ENCODE results near the gene CTSS.
"Not testable (repeated sequence)": the region's sequence is repeated elsewhere in the genome, so short reads cannot be mapped to it uniquely, and the experiment has no call there.

Gene CTSS

GRCh38 chr1:150765296-150765976, at the start of gene CTSS:
Gene CTSS, minus strand, starts transcription at chr1:150765778. Its CDS starts 1,015 bp downstream, at chr1:150764763.
- peak; percentile 14 for DNase-seq (ENCODE audit: low read depth)

DNA sequence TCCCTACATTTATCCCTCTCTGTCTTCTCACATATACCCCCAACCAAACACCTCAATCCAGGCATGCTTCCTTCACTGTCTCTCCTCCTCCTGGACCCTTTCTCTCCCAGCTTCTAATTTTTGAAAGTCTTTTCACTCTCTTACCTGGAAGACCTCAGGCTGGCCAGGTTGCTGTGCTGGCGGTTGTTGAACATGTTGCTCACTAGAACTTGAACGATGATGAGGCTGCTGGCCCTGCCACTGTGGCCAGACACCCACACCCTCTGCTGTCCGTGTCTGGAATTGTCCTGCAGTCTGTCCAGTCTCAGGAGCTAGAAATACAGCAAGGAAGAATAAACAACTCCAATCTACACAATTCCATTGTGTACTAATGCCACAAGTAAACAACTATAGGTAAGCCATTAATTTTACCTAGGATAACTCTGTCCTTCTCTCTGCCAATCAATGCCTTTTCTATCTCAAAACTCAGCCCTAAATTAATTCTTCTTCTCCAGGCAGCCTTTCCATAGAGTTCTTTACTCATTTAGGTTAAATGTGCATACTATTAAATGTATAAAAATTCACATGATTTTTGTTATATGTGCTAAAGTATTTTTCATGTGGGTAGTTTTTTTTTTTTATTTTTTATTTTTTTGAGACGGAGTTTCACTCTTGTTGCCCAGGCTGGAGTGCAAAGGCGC, 47.6 kb upstream of the CTSS start:
- DNase-seq (ENCODE audit: low read depth): no peak

DNA sequence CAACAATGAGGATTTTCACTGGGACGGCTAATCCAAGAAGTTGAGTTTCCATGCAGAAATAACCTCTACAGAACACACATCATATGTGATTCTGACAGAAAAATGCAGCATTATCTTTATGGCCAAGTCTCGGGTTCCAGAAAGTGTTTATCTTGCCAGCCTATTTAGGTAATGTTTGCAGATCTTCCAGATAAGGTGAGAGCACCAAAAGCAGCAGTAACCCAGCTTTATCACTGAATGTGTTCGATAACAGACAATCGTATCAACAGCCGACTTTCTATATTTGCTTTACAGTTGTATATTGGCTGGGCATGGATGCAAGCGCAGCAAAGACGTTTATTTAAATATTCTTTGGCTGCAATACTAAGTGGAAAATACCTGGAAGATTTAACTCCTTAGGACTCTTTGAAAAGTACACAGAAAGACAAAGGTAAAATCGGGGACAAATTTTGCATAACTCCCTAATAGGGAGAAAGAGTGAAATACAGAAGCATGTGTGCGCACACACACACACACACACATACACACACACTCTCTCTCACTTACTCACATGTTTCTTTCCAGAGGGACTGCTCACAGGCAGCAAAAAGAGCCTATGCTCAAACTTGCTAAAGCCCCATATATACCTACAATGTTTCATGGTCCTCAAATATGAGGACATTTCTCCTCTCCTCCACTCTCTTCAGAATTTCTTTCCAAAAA, 45.5 kb upstream of the CTSS start:
- DNase-seq (ENCODE audit: low read depth): no peak

DNA sequence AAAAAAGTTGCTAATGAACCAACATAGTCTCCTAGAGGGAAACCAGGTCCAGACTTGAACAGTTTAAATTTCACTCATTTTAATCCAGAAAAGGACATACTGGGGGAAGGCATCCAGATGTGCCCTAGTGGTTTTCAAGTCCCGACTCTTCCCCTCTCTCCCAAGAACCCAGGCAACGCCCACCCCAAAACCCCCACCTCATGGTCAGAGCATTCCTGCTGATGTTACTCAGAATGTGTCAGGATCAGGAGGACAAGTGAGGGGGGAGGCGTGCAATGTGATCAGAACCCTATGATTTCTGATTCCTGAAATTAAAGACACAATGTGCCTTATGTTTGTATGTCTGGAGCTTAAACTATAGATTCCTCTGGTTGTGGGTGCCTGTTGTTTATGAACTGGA, 44.1 kb upstream of the CTSS start:
- DNase-seq (ENCODE audit: low read depth): peak; percentile 46

DNA sequence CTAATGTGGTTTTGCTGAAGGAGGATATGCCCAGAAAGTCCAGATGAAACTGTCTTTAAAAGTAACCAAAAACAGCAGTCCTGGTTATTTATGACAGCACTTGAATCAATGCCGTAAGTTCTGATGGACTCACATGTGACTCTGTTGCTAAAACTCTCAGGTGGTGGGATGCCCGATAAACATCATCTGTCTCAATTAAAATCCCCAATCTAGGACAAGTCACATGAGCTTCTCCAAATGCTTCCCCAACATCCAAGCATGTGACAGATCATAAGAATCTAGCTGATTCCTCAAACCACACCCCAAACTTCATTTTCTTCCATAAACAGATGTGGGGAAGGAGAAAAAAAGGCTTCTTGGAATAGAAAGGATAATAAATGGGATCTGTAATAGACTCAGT, 43.3 kb upstream of the CTSS start:
- DNase-seq (ENCODE audit: low read depth): no peak

GRCh38 chr1:150808121-150808520, 42.5 kb upstream of the CTSS start, which contains the start of gene CTSK:
Gene CTSK, minus strand, starts transcription at chr1:150808260. Its CDS starts 1,455 bp downstream, at chr1:150806805.
- no peak for DNase-seq (ENCODE audit: low read depth)

DNA sequence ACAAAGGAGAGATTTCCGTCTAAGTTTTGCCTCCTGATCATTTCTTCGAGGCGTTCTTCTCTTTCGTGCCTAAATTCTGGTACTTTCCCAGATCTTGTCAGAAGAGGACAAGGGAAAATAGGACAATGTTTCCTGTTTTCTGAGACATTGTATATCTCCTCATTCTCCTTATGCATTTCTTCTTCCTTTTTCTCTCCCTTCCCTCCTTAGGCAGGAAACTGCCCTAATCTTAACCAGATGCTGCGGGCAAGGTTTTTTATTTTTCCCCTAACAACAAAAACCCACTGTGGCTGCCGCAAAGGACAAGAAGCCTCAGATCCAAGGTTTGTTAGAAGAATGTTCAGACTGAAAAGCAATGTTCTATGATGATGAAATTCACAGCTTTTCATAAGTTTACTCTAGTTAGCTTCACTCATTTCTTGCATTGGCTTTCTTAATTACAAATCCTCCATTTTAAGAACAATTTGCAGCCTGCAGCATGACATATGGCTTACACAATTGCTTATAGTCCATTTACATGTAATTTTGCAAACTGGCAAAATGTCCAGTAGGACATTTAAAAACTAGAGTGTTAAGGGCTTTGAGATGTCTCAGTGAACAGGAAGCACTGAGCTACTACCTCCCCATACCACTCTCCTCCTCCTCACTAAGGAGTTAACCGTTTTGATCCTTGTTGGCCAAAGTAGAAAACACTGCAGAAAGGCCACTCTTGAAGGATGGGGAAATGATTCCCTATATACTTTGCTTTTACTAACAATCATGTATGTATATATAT, 41.9 kb upstream of the CTSS start:
- no peak for DNase-seq (ENCODE audit: low read depth)

DNA sequence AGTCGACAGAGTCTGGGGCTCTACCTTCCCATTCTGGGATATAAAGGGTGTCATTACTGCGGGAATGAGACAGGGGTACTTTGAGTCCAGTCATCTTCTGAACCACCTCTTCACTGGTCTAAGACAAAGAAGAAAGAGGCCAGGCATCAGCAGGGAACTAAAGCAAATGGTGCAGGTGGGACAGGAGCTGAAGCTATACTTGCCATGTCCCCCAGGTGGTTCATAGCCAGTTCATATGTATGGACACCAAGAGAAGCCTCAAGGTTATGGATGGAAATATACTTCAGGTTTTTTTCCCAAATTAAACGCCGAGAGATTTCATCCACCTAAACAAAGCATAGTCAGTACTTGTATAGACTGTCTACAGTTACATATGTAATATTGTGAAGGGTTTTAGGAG, 40.3 kb upstream of the CTSS start:
- DNase-seq (ENCODE audit: low read depth): no peak

GRCh38 chr1:150804671-150805070, 39.1 kb upstream of the CTSS start:
- DNase-seq (ENCODE audit: low read depth): no peak

DNA sequence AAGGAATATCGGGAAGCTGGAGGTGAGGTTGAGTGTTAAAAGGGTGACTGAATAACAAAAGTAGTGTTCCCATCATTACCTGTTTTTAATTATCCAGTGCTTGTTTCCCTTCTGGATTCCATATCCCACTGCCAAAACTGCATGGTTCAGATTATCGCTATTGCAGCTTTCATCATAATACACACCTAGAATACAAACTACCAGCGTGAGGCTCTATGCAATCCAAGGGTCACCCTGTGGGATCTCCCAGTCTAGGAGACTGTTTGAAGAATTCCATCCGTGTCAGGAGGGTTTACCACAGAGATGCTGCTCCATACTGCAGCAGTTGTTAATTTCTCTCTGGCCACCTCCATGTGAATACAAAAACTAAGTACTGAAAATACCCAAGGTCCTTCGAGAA, 33.5 kb upstream of the CTSS start:
- DNase-seq (ENCODE audit: low read depth): no peak

- DNase-seq (ENCODE audit: low read depth): no peak
Measured at GRCh38 chr1:150798525-150798924, 32.9 kb upstream of the CTSS start.

DNA sequence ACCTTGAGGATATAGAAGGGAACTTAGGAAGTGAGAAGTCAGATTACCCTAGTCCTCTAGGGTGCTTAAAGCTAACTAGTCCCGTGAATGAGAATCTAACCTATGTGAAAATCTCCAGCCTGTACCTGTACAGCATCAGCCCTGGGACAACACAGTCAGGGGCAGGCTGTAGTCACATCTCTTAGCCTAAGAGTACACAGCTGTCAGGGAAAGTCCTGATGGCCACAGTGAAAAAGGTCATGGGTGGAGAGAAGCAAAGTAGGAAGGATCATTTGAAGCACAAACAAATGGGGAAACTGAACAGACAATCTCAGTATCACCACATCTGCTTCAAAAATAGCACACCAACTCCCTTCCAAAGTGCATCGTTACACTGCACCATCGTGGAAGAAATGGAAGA, 30.8 kb upstream of the CTSS start:
- DNase-seq (ENCODE audit: low read depth): no peak

- not testable (repeated sequence) for DNase-seq (ENCODE audit: low read depth)
Measured at GRCh38 chr1:150793778-150794177, 28.2 kb upstream of the CTSS start.

DNA sequence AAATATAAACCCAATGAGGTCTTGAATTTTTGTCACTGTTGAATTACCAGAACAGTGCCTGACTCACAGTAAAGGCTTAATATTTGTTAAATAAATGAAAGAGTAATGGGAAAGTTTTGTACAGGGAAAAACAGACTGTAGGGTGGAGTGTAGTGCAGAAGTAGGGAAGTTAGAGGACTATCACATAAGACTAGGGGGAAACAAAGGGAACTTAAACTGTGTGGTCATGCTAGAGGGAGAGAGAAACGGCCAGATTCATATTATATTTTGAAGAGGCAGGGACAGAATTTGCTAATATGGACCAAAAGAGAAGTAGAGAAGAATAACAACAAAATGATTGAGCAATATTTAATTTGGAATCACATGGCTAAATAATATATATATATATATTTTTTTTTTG, 27.6 kb upstream of the CTSS start:
- DNase-seq (ENCODE audit: low read depth): no peak

- no peak for DNase-seq (ENCODE audit: low read depth)
Measured at GRCh38 chr1:150791585-150791984, 26.0 kb upstream of the CTSS start.

DNA sequence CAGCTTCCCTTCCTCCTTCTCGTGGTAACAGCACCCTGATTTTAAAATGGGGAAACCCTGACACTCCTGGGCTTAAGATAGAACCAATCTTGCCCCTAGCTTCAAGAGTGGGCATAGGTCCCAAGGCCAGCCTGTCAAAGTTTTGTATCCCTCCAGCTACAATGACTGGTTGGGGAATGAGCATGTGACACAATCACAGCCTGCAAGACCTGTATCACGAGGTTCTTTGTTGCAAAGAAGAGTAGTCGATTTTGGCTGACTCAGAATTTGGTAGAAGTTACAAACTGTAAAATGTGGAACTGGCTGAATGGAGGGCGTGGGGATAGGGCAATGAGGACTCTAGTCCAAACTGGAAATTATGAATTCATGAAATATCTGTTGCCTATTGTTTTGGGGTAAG, 23.8 kb upstream of the CTSS start:
- no peak for DNase-seq (ENCODE audit: low read depth)

GRCh38 chr1:150788946-150789345, 23.4 kb upstream of the CTSS start:
- no peak for DNase-seq (ENCODE audit: low read depth)

DNA sequence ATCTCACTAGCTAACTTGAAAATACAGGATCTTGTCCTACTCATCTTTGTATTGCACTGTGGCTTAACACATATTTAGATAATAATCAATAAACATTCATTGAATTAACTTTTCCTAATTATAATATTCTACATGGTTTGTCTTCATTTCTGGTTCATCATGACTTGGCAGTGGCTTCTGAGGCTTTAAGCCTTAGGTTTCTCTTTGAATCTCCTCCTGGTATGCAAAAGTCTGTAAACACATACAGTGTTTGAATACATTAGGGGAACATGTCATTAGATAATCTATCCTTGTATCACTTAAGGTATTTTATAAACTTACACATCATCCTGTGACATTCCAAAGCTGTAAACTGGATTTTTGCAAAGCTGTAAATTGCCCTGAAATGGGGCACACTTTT, 21.9 kb upstream of the CTSS start:
- DNase-seq (ENCODE audit: low read depth): no peak

DNA sequence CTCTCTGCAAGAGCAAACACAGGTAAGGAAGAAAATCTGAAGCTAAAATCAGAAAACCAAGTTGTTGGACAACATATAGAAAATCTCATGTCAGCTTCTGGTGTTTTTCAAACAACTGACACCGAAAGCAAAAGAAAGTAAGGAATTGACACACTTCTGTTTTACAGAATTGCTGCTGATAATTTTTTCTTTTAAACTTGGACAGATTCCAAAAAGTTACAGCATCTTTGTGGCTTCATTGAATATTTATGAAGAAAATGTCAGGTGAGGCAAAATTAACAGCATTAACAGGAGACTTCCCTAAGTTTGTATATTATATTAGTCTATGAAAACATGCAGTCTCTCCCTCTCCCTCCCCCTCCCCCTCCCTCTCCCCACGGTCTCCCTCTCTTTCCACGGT, 14.9 kb upstream of the CTSS start:
- no peak for DNase-seq (ENCODE audit: low read depth)

DNA sequence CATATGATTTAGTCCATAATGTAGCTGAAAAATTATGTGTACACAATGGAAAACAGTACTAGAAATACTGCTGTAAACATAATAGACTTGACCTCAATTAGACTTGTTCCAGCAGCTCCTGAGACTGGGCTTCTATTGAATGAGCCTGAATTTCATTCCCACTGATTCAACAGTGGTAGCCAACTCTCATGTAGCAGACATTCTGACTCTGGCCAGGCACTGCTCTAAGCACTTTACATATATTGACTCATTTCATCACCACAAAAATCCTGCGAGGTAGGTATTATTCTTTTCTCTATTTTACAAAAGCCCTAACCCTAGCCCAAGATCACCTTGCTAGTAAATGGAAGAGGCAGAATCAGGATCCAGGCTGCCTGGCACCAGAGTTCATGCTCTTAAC, 12.8 kb upstream of the CTSS start:
- no peak for DNase-seq (ENCODE audit: low read depth)

DNA sequence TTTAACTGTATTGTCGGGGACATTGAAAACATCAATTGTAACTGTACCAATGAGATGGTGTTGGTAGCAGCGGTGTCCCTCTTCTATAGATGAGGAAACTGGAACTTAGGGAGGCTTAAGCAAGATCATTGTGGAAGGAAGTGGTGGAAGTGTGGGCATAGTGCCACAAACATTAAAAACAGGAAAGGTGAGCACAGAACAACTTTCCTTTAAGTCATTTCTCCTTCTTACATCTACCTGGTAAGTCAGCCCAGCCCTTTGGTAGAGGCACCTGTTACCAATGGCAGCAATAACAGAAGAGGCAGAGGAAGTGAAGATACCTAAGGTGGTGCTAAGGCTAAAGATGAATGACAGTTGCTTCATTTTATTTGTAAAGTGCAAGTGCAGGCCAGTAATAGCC, 12.0 kb upstream of the CTSS start:
- no peak for DNase-seq (ENCODE audit: low read depth)

DNA sequence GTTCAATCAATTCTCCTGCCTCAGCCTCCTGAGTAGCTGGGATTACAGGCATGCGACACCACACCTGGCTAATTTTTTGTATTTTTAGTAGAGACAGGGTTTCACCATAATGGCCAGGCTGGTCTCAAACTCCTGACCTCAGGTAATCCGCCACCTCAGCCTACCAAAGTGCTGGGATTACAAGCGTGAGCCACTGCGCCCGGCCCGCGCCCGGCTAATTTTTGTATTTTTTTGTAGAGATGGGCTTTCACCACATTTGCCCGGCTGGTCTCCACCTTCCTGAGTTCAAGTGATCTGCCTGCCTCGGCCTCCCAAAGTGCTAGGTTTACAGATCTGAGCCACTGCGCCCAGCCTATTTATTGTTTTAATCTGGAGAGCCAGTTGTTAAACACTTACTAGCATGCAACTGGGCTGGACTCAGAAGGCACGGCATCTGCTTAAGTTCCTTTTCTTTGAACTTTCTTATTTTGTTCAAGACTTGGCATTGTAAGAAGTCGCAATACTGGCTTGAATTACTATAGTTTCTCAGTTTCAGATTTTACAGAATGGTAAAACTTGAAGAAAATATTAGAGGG, 10.4 kb upstream of the CTSS start:
- not testable (repeated sequence) for DNase-seq (ENCODE audit: low read depth)

All from HS-5 (cell line).